ENCODE results near the gene DIS3. TPM values are rescaled to one million over a fixed set of nuclear protein-coding genes. Genes with fewer than 3 reads are reported as not detected.

The DIS3 gene
- total RNA-seq, 1 donor from 2014 or later: 42.1 TPM

DNA sequence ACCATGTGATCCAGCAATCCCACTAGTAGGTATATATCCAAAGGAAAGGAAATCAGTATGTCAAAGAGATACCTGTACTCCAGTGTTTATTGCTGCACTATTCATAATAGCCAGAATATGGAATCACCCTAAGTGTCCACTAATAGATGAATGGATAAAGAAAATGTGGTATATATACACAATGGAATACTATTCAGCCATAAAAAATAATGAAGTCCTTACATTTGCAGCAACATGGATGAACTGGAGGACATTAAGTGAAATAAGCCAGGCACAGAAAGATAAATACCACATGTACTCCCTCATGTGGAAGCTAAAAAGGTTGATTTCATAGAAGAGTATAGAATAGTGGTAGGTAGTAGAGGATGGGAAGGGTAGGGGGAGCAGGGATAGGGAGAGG lies 30.5 kb downstream of the DIS3 start:
- no peaks in the 10 kb centered on the region for H3K27me3 Mint-ChIP-seq (ENCODE audit: low read depth, unreplicated experiment)
- Histone ChIP-seq H3K9ac (ENCODE audit: low read length) (no peak overlapping the region), H3K4me1 (ENCODE audit: insufficient read depth, low read length) (no peaks in the 10 kb centered on the region), H3K4me3 (ENCODE audit: insufficient read depth, low read depth, low read length) (no peak overlapping the region), H3K79me2 (ENCODE audit: insufficient read depth, low read length) (peaks cover 12% of the 10 kb centered on the region), H4K20me1 (ENCODE audit: insufficient read depth, low read length) (peaks cover 7% of the 10 kb centered on the region), H3K4me2 (ENCODE audit: low read length) (no peak overlapping the region), H3K27ac (ENCODE audit: low read depth, low read length) (no peak overlapping the region), H3K36me3 (ENCODE audit: insufficient read depth, low read length) (peaks cover 58% of the 10 kb centered on the region), H2AFZ (ENCODE audit: low read depth, low read length) (no peak overlapping the region), H3K9me3 (ENCODE audit: insufficient read depth, low read depth, low read length) (no peaks in the 10 kb centered on the region), H3K27me3 (ENCODE audit: insufficient read depth, low read length) (no peaks in the 10 kb centered on the region)
- peaks cover 5% of the 10 kb centered on the region for H3K36me3 Mint-ChIP-seq (ENCODE audit: low read depth, unreplicated experiment)
- TF ChIP-seq EZH2 (IDR thresholded peaks at IDR 0.05; ENCODE audit: insufficient read depth, low read length) (no peak), CTCF (IDR thresholded peaks at IDR 0.05; ENCODE audit: insufficient read depth, low read depth, low read length) (no peak)
- no peaks in the 10 kb centered on the region for H3K4me1 Mint-ChIP-seq (ENCODE audit: low read depth, unreplicated experiment)
- DNase-seq (ENCODE audit: low read depth): no peak
- no peak overlapping the region for H3K27ac Mint-ChIP-seq (ENCODE audit: unreplicated experiment)
- FAIRE-seq: no peak
- no peaks in the 10 kb centered on the region for H3K9me3 Mint-ChIP-seq (ENCODE audit: unreplicated experiment)
- no peak overlapping the region for H3K4me3 Mint-ChIP-seq (ENCODE audit: unreplicated experiment)

DNA sequence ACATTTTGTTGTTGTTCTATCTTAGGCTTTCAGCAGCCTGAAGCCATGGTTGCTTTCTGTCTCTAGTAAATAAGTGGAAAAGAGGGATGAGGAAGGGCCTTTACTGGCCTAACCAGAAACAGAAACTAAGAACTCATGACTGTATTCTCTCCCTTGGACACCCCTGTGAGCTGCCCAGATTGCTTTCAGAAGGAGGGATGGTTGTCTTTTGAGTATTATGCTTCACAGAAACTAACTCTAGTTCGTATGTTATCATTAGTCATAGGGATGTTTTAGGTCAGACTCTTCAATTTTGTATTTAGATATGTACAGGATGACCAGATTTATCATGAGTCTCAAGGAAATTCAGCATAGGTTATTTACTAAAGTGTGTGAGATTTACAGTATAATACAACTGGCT lies 36.4 kb downstream of the DIS3 start:
- H3K4me3 Mint-ChIP-seq (ENCODE audit: unreplicated experiment): no peak overlapping the region
- Histone ChIP-seq H2AFZ (ENCODE audit: low read depth, low read length) (no peak overlapping the region), H3K4me1 (ENCODE audit: insufficient read depth, low read length) (no peaks in the 10 kb centered on the region), H3K9me3 (ENCODE audit: insufficient read depth, low read depth, low read length) (no peaks in the 10 kb centered on the region), H3K9ac (ENCODE audit: low read length) (no peak overlapping the region), H3K4me3 (ENCODE audit: insufficient read depth, low read depth, low read length) (no peak overlapping the region), H4K20me1 (ENCODE audit: insufficient read depth, low read length) (peaks cover 4% of the 10 kb centered on the region), H3K27me3 (ENCODE audit: insufficient read depth, low read length) (no peaks in the 10 kb centered on the region), H3K79me2 (ENCODE audit: insufficient read depth, low read length) (peaks cover 16% of the 10 kb centered on the region), H3K27ac (ENCODE audit: low read depth, low read length) (no peak overlapping the region), H3K36me3 (ENCODE audit: insufficient read depth, low read length) (peaks cover 40% of the 10 kb centered on the region), H3K4me2 (ENCODE audit: low read length) (no peak overlapping the region)
- DNase-seq (ENCODE audit: low read depth): no peak
- H3K9me3 Mint-ChIP-seq (ENCODE audit: unreplicated experiment): no peaks in the 10 kb centered on the region
- peaks cover 1% of the 10 kb centered on the region for H3K4me1 Mint-ChIP-seq (ENCODE audit: low read depth, unreplicated experiment)
- no peak for FAIRE-seq
- no peaks in the 10 kb centered on the region for H3K27me3 Mint-ChIP-seq (ENCODE audit: low read depth, unreplicated experiment)
- H3K27ac Mint-ChIP-seq (ENCODE audit: unreplicated experiment): peak overlapping the region; percentile 75
- TF ChIP-seq EZH2 (IDR thresholded peaks at IDR 0.05; ENCODE audit: insufficient read depth, low read length): no peak
- no peak for TF ChIP-seq CTCF (IDR thresholded peaks at IDR 0.05; ENCODE audit: insufficient read depth, low read depth, low read length)
- peaks cover 2% of the 10 kb centered on the region for H3K36me3 Mint-ChIP-seq (ENCODE audit: low read depth, unreplicated experiment)

- no peaks in the 10 kb centered on the region for H3K9me3 ChIP-seq (ENCODE audit: insufficient read depth, low read depth, low read length)
- H3K9ac ChIP-seq (ENCODE audit: low read length): no peak overlapping the region
- no peaks in the 10 kb centered on the region for H4K20me1 ChIP-seq (ENCODE audit: insufficient read depth, low read length)
- H3K79me2 ChIP-seq (ENCODE audit: insufficient read depth, low read length): peaks cover 18% of the 10 kb centered on the region
- Mint-ChIP-seq H3K4me3 (ENCODE audit: unreplicated experiment) (no peak overlapping the region), H3K4me1 (ENCODE audit: low read depth, unreplicated experiment) (peaks cover under 1% of the 10 kb centered on the region), H3K27me3 (ENCODE audit: low read depth, unreplicated experiment) (no peaks in the 10 kb centered on the region), H3K36me3 (ENCODE audit: low read depth, unreplicated experiment) (peaks cover 9% of the 10 kb centered on the region), H3K27ac (ENCODE audit: unreplicated experiment) (no peak overlapping the region), H3K9me3 (ENCODE audit: unreplicated experiment) (no peaks in the 10 kb centered on the region)
- H3K27me3 ChIP-seq (ENCODE audit: insufficient read depth, low read length): no peaks in the 10 kb centered on the region
- DNase-seq (ENCODE audit: low read depth): no peak
- H3K27ac ChIP-seq (ENCODE audit: low read depth, low read length): no peak overlapping the region
- H3K4me2 ChIP-seq (ENCODE audit: low read length): no peak overlapping the region
- no peak overlapping the region for H3K4me3 ChIP-seq (ENCODE audit: insufficient read depth, low read depth, low read length)
- peaks cover 22% of the 10 kb centered on the region for H3K36me3 ChIP-seq (ENCODE audit: insufficient read depth, low read length)
- H3K4me1 ChIP-seq (ENCODE audit: insufficient read depth, low read length): no peaks in the 10 kb centered on the region
- TF ChIP-seq CTCF (IDR thresholded peaks at IDR 0.05; ENCODE audit: insufficient read depth, low read depth, low read length): no peak
- TF ChIP-seq EZH2 (IDR thresholded peaks at IDR 0.05; ENCODE audit: insufficient read depth, low read length): no peak
- FAIRE-seq: no peak
- H2AFZ ChIP-seq (ENCODE audit: low read depth, low read length): no peak overlapping the region
Observed at GRCh38 chr13:72740015-72740414, 41.7 kb downstream of the DIS3 start.

Data from astrocyte (in vitro differentiated cells and primary cell).